H1 (cell line): ENCODE data around the gene SBK2. TPM values are rescaled to one million over a fixed set of nuclear protein-coding genes. Genes with fewer than 3 reads are reported as not detected.

Experiments used
- CTCF ChIA-PET: fragments of 300-600 bp; sonication (Branson Sonifier 250); formaldehyde crosslinking; loops from one replicate; lab custom pipeline; 2021; ENCODE audit not compliant: partially characterized antibody; lab: Charles Lee
- POLR2A ChIA-PET: fragments of 300-600 bp; sonication (Branson Sonifier 250); formaldehyde crosslinking; loops from one replicate; lab custom pipeline; 2021; ENCODE audit warnings: inconsistent platforms; ENCODE audit not compliant: partially characterized antibody; lab: Charles Lee
- DNase-seq, 2 experiments: peaks; one replicate each; pipeline versions ENCODE4 v3.0.0 to v3.0.0-alpha.2; 2010 to 2022; ENCODE audit warnings: low spot score in 2 of 2, low read depth in 1 of 2, mixed read lengths in 1 of 2
- FAIRE-seq: peaks from 2 replicates; lab custom pipeline; 2011; peaks lifted over from hg19 to GRCh38; lab: Jason Lieb, UNC
- H2AFZ ChIP-seq: 2 replicates; pipeline ENCODE4 v1.8.1; 2012; ENCODE audit warnings: low read length, inconsistent platforms
- H2AK5ac ChIP-seq: 2 replicates; pipeline ENCODE4 v1.6.1; 2013; ENCODE audit warnings: low read depth, low read length
- H2BK120ac ChIP-seq: replicated peaks from 2 replicates; pipeline ENCODE3; 2013; ENCODE audit warnings: low read depth, low read length, inconsistent platforms
- H2BK12ac ChIP-seq: 2 replicates; pipeline ENCODE4 v1.6.1; 2013; ENCODE audit warnings: low read depth, low read length
- H2BK15ac ChIP-seq: 2 replicates; pipeline ENCODE4 v1.6.1; 2013; ENCODE audit warnings: low read length
- H2BK20ac ChIP-seq: 2 replicates; pipeline ENCODE4 v1.6.1; 2013; ENCODE audit warnings: low read length
- H2BK5ac ChIP-seq: 2 replicates; pipeline ENCODE4 v1.6.1; 2013; ENCODE audit warnings: low read depth, low read length
- H3K14ac ChIP-seq: 2 replicates; pipeline ENCODE4 v1.6.1; 2013; ENCODE audit warnings: inconsistent platforms; ENCODE audit not compliant: insufficient read length
- H3K18ac ChIP-seq: 2 replicates; pipeline ENCODE4 v1.6.1; 2013; ENCODE audit warnings: low read length; ENCODE audit errors: extremely low read depth
- H3K23ac ChIP-seq: 2 replicates; pipeline ENCODE4 v1.6.1; 2013; ENCODE audit warnings: inconsistent platforms; ENCODE audit not compliant: insufficient read length
- H3K23me2 ChIP-seq: 2 replicates; pipeline ENCODE4 v1.6.1; 2013; ENCODE audit warnings: low read depth, low read length
- H3K27ac ChIP-seq: 2 replicates; pipeline ENCODE4 v1.6.1; 2011; ENCODE audit warnings: low read depth, low read length, inconsistent platforms
- H3K27me3 ChIP-seq, 4 experiments: replicated peaks in 1 of 4; 1 replicate in 1 of 4; 2 replicates in 3 of 4; pipeline versions ENCODE4 v1.6.1 to v1.8.1; 2011 to 2013; ENCODE audit warnings: low read length in 3 of 4, mild to moderate bottlenecking in 3 of 4, inconsistent platforms in 2 of 4, mixed read lengths in 2 of 4, moderate library complexity in 1 of 4; ENCODE audit not compliant: control insufficient read depth in 3 of 4, insufficient read depth in 3 of 4; ENCODE audit errors: extremely low read depth in 1 of 4
- H3K36me3 ChIP-seq, 4 experiments: 2 replicates each; pipeline versions ENCODE4 v1.6.1 to v1.8.1; 2011 to 2013; ENCODE audit warnings: mild to moderate bottlenecking in 4 of 4, low read length in 3 of 4, moderate library complexity in 2 of 4, control low read depth in 1 of 4, inconsistent platforms in 1 of 4; ENCODE audit not compliant: insufficient read depth in 4 of 4, control insufficient read depth in 2 of 4
- H3K4ac ChIP-seq: replicated peaks from 2 replicates; pipeline ENCODE3; 2013; ENCODE audit warnings: low read length, low read depth, mixed read lengths, inconsistent platforms; ENCODE audit not compliant: insufficient read length
- H3K4me1 ChIP-seq, 4 experiments: replicated peaks in 1 of 4; 1 replicate in 1 of 4; 2 replicates in 3 of 4; pipeline versions ENCODE4 v1.6.1 to v1.8.1; 2011 to 2013; ENCODE audit warnings: low read length in 3 of 4, inconsistent platforms in 2 of 4, mixed read lengths in 1 of 4; ENCODE audit not compliant: insufficient read depth in 4 of 4, control insufficient read depth in 3 of 4
- H3K4me2 ChIP-seq, 2 experiments: 2 replicates each; pipeline versions ENCODE4 v1.6.1 to v1.8.1; 2011 to 2013; ENCODE audit warnings: low read depth in 2 of 2, low read length in 2 of 2, control low read depth in 1 of 2, inconsistent platforms in 1 of 2, mild to moderate bottlenecking in 1 of 2; ENCODE audit not compliant: insufficient read depth in 1 of 2
- H3K4me3 ChIP-seq, 4 experiments: fragments of 200-600, 300-600 bp in 1 of 4; sonication (generic), shearing (Covaris generic), sonication (Bioruptor Twin) in 1 of 4; 2 replicates each; pipeline versions ENCODE4 v1.5.1 to v1.8.1; 2011 to 2016; ENCODE audit warnings: low read length in 4 of 4, low read depth in 3 of 4, control low read depth in 2 of 4, inconsistent platforms in 2 of 4, mild to moderate bottlenecking in 2 of 4, mixed read lengths in 1 of 4, moderate library complexity in 1 of 4; ENCODE audit not compliant: insufficient read depth in 2 of 4; ENCODE audit errors: extremely low read depth in 1 of 4
- H3K56ac ChIP-seq: replicated peaks from 2 replicates; pipeline ENCODE3; 2013; ENCODE audit warnings: low read depth, mild to moderate bottlenecking, mixed read lengths, low read length, inconsistent platforms; ENCODE audit not compliant: insufficient read length
- H3K79me1 ChIP-seq: 2 replicates; pipeline ENCODE4 v1.6.1; 2013; ENCODE audit warnings: low read depth, low read length, control low read depth
- H3K79me2 ChIP-seq, 2 experiments: 2 replicates each; pipeline versions ENCODE4 v1.6.1 to v1.8.1; 2012 to 2013; ENCODE audit warnings: low read length in 2 of 2, mild to moderate bottlenecking in 2 of 2, inconsistent platforms in 1 of 2; ENCODE audit not compliant: insufficient read depth in 2 of 2, control insufficient read depth in 1 of 2
- H3K9ac ChIP-seq, 4 experiments: replicated peaks in 1 of 4; 1 replicate in 1 of 4; 2 replicates in 3 of 4; pipeline versions ENCODE4 v1.6.1 to v1.8.1; 2011 to 2013; ENCODE audit warnings: low read depth in 3 of 4, low read length in 3 of 4, control low read depth in 2 of 4, mild to moderate bottlenecking in 2 of 4, moderate library complexity in 2 of 4, inconsistent platforms in 1 of 4; ENCODE audit errors: extremely low read depth in 1 of 4
- H3K9me3 ChIP-seq, 2 experiments: 2 replicates each; pipeline versions ENCODE4 v1.6.1 to v1.8.1; 2012 to 2013; ENCODE audit warnings: mild to moderate bottlenecking in 2 of 2, moderate library complexity in 2 of 2, control low read depth in 1 of 2, inconsistent platforms in 1 of 2, low read depth in 1 of 2, low read length in 1 of 2, mixed read lengths in 1 of 2; ENCODE audit not compliant: insufficient read depth in 2 of 2
- H4K20me1 ChIP-seq, 2 experiments: replicated peaks in 1 of 2; 2 replicates each; pipeline versions ENCODE3 to v1.8.1; 2011 to 2013; ENCODE audit warnings: inconsistent platforms in 2 of 2, low read length in 2 of 2, mild to moderate bottlenecking in 1 of 2; ENCODE audit not compliant: insufficient read depth in 2 of 2, control insufficient read depth in 1 of 2
- H4K5ac ChIP-seq: 2 replicates; pipeline ENCODE4 v1.6.1; 2013; ENCODE audit warnings: low read length, low read depth, mixed read lengths, inconsistent platforms; ENCODE audit not compliant: insufficient read length
- H4K8ac ChIP-seq: 2 replicates; pipeline ENCODE4 v1.8.0; 2013; ENCODE audit warnings: mild to moderate bottlenecking, moderate library complexity, low read length, inconsistent platforms; ENCODE audit not compliant: insufficient read depth; ENCODE audit errors: extremely low read depth
- H4K91ac ChIP-seq: replicated peaks from 2 replicates; pipeline ENCODE3; 2013; ENCODE audit warnings: low read length, mixed read lengths, inconsistent platforms; ENCODE audit not compliant: insufficient read length
- FOSL1 ChIP-seq: IDR thresholded peaks from 2 replicates; pipeline ENCODE4 v1.6.1; 2011; ENCODE audit warnings: mild to moderate bottlenecking, low read depth, low read length, moderate library complexity; ENCODE audit not compliant: insufficient read depth
- NANOG ChIP-seq: IDR thresholded peaks from 2 replicates; pipeline ENCODE4 v1.6.1; 2011; ENCODE audit warnings: low read length, low read depth, mild to moderate bottlenecking, inconsistent platforms; ENCODE audit not compliant: insufficient read depth, poor library complexity, severe bottlenecking
- SIX5 ChIP-seq: IDR thresholded peaks from 2 replicates; pipeline ENCODE4 v1.6.1; 2011; ENCODE audit warnings: mild to moderate bottlenecking, low read depth, low read length
- TAF7 ChIP-seq: optimal IDR thresholded peaks from 2 replicates; pipeline ENCODE3; 2011; ENCODE audit warnings: low read depth, mild to moderate bottlenecking, inconsistent platforms, low read length, moderate library complexity, borderline replicate concordance
- TCF12 ChIP-seq: IDR thresholded peaks from 2 replicates; pipeline ENCODE4 v1.6.1; 2011; ENCODE audit warnings: low read depth, mild to moderate bottlenecking, low read length
- WGBS, 2 experiments: shearing (Covaris generic) in 1 of 2; methylation state at CpG; one replicate each; pipeline versions ENCODE4 v1.1.6 to v1.1.7; 2013 to 2015; ENCODE audit warnings: low lambda C conversion rate in 2 of 2, mixed read lengths in 2 of 2, inconsistent platforms in 1 of 2, low coverage in 1 of 2, missing lambda C conversion rate in 1 of 2; ENCODE audit not compliant: insufficient replicate concordance in 2 of 2, insufficient coverage in 1 of 2, insufficient read length in 1 of 2; ENCODE audit errors: extremely low coverage in 1 of 2, missing lambda C conversion rate in 1 of 2; 5-methylcytosine and 5-hydroxymethylcytosine counted together
- polyA plus RNA-seq, 7 experiments: library from polyadenylated mRNA; depleted of rRNA in 3 of 7; stranded (reverse) in 5 of 7; unstranded in 2 of 7; fragments of >200 nt in 5 of 7; fragments of 200-250 nt in 2 of 7; gene quantifications; 1 replicate in 5 of 7; 2 replicates in 1 of 7; 4 replicates in 1 of 7; pipeline versions ENCODE4 v1.2.1 to v1.2.3, GENCODE V29; 2011 to 2013; ENCODE audit warnings: missing spikeins in 2 of 7, mixed read lengths in 2 of 7
- total RNA-seq: library from RNA; stranded (reverse); fragmentation: NEBNext Ultra II Directional; extraction: Animal tissue kit (Norgen Biotek cat#: 25700); gene quantifications from 2 replicates; pipeline ENCODE4 v1.2.1, GENCODE V29; 2021

SBK2 gene
- total and polyA plus RNA-seq, 2 of the 8 experiments (the other 6 are each of a cell fraction or from before 2014, with no cell fraction given), result 3.2 to 4.1 TPM

DNA sequence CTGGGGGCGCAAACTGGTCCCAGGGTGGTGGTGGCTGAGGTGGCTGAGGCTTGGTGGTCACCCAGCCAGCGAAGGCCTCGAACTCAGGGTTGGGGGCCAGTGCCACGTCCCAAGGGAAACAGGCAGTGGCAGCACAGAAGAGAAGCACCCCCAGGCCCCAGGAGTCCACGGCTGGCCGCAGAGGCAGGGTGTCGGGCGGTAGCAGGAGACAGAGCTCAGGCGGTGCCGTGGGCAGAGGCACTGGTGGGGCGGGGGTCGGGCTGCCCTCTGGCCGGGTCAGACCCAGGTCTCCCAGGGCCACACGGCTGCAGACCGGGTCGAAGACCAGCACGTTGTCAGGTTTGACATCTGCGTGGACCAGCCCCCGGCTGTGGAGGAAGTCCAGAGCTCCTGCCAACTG lies 4.2 kb upstream of the SBK2 start:
- CTCF ChIA-PET, result interaction anchor here (0.6 to 1.2 kb wide), 7 partner anchors 9 to 1071 kb away, joined by 3 to 8 read pairs (median 4); no protein-coding TSS in a partner anchor
- TF ChIP-seq SIX5 (no peak), TCF12 (no peak), TAF7 (no peak), NANOG (no peak), FOSL1 (no peak)
- no peak overlapping the region for H3K4me2 ChIP-seq
- H2BK15ac ChIP-seq, result no peak overlapping the region
- H3K4ac ChIP-seq, result no peak overlapping the region
- FAIRE-seq (no peak), DNase-seq (no peak)
- no peaks in the 10 kb centered on the region for H3K9me3 ChIP-seq
- no peak overlapping the region for H3K18ac ChIP-seq
- no peaks in the 10 kb centered on the region for H3K79me2 ChIP-seq
- H3K27ac ChIP-seq, result no peak overlapping the region
- H4K20me1 ChIP-seq, result peaks cover 0 to 3% of the 10 kb centered on the region in 2 experiments
- H2BK120ac ChIP-seq, result no peak overlapping the region
- H3K23ac ChIP-seq, result no peak overlapping the region
- POLR2A ChIA-PET, result interaction anchor here (0.9 to 1.3 kb wide), 4 partner anchors 8 to 58 kb away, joined by 3 to 4 read pairs (median 4); partner anchors contain the start of gene FIZ1
- no peaks in the 10 kb centered on the region for H3K79me1 ChIP-seq
- H4K91ac ChIP-seq, result no peak overlapping the region
- no peak overlapping the region for H3K14ac ChIP-seq
- no peaks in the 10 kb centered on the region; a peak in 3 of 7 replicates for H3K27me3 ChIP-seq
- peaks cover 0 to 20% (median 8%) of the 10 kb centered on the region in 4 experiments; a peak in 6 of 7 replicates for H3K4me1 ChIP-seq
- no peak overlapping the region for H3K4me3 ChIP-seq
- H4K8ac ChIP-seq, result no peak overlapping the region
- H3K56ac ChIP-seq, result no peak overlapping the region
- H2BK5ac ChIP-seq, result no peak overlapping the region
- peaks cover 14% of the 10 kb centered on the region; the same call in 1 of the 2 replicates for H3K23me2 ChIP-seq
- no peak overlapping the region for H2BK12ac ChIP-seq
- no peak overlapping the region for H3K9ac ChIP-seq
- no peaks in the 10 kb centered on the region; a peak in 1 of 8 replicates for H3K36me3 ChIP-seq
- no peak overlapping the region for H2AK5ac ChIP-seq
- 88% methylated on average over 17 of the region's 19 CpGs; no CpG with 5 or more reads in 1 of the 2 experiments for WGBS, 2 experiments
- no peak overlapping the region for H2AFZ ChIP-seq
- no peak overlapping the region for H2BK20ac ChIP-seq
- no peak overlapping the region for H4K5ac ChIP-seq
